HL-60/S4 (cell line): Measurements from ENCODE around the gene PCDHGC3.

ENCODE experiments used
- in situ Hi-C: fragments of 300-500 bp; cut with MboI; formaldehyde crosslinking; loops from 2 replicates; pipeline ENCODE4 v1.14.3; 2022; ENCODE audit warnings: low sequenced_read_pairs

PCDHGC3 gene

DNA sequence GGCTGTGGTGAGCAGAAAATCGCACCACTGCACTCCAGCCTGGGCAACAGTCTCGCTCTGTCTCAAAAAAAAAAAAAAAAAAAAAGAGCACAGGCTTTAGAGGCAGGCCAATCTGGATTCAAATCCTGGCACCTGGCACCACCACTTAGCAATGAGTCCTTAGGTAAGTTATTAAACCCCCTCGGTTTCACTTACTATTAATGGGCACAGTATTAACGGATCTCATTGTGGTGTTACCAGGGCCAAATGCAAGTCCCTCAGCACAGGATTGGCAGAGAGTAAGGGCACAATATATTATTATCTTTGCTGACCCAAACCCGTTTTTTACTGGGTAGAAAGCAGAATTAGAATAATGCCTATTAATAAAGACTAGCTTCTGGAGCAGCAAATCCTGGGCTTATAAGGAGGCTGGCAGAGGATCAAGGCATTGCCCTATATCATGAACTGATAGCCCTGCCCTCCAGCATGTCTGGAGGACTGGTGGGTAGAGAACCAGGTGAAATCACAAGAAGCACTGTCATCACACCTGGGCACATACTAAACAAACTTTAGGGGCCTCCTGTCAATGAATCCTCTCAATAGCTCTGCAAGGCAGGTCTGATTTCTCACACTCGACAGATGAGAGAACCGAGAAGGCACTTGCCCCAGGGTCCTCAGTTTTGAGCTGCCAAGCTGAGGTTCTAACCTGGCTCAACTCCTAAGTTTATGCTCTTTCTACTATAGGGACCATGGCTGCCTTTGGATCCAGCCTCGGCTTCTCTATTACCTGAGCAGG lies 30.8 kb downstream of the PCDHGC3 start:
- in situ Hi-C loops: no loop called here

DNA sequence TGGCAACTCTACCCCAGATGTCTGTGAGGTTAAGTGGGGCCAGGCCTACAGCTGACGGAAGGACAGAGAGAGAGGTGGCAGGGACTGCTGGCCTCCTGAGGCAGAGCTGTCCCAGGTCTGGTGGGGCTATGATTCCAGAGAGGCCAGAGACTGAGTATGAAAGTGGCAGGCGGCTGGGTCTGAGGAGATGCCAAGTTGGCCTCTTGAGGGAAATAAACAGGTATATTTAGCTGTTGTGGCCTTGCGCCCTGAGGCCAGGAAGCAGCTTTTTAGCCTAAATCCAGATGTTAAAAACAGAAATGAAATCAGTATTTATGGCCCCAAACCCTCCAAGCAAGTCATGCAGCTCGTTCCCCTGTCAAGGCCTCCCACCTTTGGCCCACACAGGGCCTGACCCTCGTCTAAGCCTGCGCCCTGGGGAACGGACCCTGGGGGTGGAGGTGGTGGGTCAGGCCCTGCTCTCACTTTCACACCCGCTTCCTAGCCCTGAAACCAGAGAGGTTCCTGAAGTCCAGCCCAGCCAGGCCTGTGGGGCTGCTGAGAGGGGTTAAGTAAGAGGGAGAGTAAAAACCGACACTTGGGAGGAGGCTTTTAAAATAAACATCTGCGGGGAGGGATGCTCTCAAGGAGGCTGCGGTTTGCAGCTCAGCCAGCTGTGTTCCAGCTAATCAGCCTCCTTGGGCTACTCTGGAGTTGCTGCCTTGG lies 31.8 kb downstream of the PCDHGC3 start:
- in situ Hi-C loops: no loop called here

DNA sequence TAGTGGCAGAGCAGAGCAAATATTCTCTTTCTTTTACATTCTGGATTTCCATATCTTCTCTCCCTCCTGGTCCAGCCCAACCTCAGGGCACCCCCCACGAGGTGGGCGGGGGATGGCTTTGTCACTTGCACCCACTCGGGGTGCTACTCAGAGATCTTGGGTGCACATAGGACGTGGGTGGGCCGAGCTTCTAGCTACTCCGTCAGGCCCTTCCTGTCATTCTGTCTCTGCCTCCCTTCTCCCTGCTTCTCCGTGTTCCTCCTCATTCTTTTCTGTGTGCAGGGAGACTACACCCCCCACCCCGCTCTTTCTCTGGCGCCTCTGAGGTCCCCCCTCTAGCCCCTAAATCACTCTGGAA lies 32.7 kb downstream of the PCDHGC3 start:
- in situ Hi-C loops: no loop called here

DNA sequence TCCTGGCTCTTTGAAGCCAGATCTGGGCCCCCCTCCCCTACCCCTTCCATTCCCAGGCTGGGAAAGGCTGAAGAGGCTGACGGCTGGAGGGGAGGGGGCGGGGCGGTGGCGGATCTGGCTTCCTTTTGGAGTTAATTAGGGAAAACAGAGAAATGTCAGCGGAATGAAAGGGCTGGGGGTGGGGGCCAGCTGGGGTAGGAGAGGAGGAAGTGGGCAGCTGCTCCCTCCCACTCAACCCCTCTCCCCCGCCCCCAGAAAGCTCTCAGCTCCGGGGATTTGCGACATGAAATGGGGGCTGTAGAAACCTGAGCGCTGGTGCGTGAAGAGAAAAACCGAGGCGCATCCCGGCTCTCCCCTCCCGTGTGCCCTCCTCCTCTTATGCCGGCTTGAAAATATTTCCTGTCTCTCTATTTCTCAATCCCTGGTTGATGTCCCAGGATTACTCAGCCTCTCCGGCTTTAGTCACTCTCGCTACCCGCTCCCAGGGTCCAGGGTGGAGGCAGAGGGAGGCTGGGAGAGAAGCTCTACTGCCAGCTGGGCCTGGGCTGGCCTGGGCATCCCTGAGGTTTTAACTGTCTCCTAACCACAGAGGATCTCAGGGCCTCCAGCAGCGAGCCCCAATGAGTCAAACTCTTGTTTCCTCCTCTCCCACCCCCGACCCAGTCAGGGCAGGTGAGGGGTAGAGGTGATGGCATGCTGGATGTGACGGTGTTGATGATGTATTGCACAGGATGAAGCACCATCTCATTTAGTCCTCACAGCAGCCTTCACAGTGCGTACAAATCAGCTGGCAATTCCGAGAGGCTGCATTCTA lies 33.2 kb downstream of the PCDHGC3 start:
- in situ Hi-C loops: no loop called here

DNA sequence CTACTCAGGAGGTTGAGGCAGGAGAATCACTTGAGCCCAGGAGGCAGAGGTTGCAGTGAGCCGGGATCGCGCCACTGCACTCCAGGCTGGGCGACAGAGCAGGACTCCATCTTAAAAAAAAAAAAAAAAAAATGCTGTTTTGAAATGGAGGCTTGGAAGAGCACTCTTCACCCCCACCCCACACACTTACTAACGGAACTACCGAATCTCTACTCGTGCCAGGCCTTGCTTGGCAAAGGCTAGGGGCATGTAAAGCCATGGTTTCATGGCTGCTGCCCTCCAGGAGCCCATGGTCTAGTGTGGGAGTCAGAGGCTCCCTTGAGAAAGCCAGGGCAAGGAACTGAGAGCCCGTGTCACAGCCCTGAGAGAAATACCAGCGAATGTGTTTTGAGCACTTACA lies 34.4 kb downstream of the PCDHGC3 start:
- in situ Hi-C loops: no loop called here

DNA sequence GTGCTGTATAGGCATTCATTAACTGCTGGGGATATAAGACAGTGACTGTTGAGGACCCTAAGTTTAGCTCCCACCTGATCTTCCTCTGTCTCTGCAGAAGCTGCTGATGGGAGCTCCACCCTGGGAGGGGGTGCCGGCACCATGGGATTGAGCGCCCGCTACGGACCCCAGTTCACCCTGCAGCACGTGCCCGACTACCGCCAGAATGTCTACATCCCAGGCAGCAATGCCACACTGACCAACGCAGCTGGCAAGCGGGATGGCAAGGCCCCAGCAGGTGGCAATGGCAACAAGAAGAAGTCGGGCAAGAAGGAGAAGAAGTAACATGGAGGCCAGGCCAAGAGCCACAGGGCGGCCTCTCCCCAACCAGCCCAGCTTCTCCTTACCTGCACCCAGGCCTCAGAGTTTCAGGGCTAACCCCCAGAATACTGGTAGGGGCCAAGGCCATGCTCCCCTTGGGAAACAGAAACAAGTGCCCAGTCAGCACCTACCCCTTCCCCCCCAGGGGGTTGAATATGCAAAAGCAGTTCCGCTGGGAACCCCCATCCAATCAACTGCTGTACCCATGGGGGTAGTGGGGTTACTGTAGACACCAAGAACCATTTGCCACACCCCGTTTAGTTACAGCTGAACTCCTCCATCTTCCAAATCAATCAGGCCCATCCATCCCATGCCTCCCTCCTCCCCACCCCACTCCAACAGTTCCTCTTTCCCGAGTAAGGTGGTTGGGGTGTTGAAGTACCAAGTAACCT lies 35.3 kb downstream of the PCDHGC3 start:
- in situ Hi-C loops: no loop called here

DNA sequence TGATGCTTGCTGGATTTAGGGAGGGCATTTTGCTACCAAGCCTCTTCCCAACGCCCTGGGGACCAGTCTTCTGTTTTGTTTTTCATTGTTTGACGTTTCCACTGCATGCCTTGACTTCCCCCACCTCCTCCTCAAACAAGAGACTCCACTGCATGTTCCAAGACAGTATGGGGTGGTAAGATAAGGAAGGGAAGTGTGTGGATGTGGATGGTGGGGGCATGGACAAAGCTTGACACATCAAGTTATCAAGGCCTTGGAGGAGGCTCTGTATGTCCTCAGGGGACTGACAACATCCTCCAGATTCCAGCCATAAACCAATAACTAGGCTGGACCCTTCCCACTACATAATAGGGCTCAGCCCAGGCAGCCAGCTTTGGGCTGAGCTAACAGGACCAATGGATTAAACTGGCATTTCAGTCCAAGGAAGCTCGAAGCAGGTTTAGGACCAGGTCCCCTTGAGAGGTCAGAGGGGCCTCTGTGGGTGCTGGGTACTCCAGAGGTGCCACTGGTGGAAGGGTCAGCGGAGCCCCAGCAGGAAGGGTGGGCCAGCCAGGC lies 36.1 kb downstream of the PCDHGC3 start:
- in situ Hi-C loops: no loop called here

DNA sequence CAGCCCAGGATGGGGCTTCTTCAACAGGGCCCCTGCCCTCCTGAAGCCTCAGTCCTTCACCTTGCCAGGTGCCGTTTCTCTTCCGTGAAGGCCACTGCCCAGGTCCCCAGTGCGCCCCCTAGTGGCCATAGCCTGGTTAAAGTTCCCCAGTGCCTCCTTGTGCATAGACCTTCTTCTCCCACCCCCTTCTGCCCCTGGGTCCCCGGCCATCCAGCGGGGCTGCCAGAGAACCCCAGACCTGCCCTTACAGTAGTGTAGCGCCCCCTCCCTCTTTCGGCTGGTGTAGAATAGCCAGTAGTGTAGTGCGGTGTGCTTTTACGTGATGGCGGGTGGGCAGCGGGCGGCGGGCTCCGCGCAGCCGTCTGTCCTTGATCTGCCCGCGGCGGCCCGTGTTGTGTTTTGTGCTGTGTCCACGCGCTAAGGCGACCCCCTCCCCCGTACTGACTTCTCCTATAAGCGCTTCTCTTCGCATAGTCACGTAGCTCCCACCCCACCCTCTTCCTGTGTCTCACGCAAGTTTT lies 36.7 kb downstream of the PCDHGC3 start:
- in situ Hi-C loops: no loop called here

DNA sequence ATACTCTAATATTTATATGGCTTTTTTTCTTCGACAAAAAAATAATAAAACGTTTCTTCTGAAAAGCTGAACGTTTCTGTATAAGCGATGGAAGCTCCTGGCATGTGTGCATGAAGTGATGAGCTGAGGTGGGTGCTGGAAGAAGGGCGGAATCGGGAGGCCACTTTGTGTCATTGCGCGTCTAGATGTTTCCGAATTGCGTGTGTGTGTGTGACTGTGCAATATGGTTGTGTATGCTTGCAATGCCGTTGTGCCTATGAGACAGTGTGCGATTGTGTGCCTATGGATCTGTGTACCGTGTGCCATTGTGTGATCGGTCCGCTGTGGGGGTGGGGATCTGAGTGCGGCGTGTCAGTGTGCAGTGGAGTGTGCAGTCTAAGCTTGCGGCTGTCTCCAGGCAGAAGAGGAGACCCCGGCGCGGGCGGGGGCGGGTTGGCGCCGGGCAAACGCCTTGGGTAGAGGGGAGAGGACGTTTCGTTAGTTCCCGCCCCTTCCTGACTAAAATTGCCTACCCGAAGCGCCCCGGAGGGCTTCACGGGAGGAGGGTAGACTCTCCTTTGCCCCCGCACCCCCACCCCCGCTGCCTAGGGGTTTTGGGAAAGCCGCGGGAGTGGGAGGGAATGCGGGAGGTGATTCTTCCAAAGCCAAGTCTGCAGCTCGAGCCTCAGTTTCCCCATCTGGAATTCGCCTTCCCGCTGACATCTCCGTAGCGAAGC lies 37.3 kb downstream of the PCDHGC3 start:
- in situ Hi-C loops: no loop called here

DNA sequence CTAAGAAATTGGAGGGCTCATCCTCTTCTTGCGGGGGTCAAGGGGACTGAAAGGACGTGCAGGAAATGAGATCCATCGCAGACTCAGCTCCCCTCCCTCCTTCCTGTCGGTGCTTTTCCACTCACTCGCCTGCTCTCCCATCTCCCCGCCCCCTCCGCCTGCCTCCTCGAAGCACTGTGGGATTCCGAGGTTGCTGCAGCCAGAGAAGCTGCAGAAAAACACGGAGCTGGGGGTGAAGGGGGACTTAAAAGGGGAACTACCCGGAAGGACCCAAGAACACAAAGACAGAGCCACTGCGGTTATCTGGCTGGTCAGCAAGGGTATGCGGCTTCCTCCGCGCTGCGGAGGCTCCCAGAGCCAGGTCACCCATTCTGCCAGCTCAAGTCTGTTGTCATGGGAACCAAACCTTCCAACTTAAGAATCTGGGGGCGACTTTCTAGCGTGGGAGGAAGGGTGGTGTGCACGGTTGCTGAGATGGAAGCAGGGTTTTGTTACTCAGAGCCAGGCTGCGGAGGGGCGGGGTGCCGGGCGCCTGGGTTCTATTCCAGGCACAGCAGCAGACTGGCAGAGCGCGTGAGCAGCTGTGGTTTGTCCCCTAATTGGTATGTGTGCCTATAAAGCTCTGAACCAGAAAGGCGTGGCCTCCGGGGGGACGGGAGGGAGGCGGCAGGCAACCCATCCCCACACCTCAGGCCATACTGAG lies 38.0 kb downstream of the PCDHGC3 start:
- in situ Hi-C loops: no loop called here

DNA sequence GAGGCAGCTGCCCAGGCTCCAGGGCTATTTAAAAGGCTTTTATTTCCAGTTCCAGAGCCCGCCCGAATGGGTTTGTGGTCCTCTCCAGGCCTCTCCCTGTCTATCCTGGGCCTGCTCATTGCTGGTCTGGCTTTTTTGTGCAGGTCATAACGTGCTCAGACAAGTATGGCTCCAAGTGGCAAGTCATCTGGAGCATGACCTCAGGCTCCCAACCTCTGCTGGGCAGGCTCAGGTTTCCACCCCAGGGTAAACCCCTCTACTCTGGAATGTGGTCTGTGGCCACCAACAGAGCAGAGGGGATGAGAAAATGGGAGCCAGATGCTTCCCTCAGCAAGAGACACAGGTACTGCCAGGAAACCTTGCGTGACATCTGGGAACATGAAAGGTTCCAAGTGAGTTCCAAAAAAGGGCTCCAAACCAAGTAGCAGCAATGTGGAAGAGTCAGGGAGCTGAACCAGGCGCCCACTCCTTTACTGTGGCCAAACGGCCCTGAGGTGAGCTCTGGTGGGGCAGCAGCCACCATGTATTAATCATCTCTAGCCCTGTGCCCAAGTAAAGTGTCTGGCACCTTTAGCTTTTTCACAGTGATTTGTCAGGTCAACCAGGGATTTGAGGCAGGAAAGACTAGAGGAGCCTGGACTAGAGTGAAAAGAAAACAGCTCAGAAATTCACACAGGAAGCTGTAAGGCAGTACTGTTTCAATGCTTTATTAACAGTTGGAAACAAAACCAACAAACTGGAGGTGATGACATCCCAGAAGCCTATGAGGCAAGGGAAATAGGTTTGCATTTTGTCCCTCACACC lies 38.8 kb downstream of the PCDHGC3 start:
- in situ Hi-C loops: no loop called here

DNA sequence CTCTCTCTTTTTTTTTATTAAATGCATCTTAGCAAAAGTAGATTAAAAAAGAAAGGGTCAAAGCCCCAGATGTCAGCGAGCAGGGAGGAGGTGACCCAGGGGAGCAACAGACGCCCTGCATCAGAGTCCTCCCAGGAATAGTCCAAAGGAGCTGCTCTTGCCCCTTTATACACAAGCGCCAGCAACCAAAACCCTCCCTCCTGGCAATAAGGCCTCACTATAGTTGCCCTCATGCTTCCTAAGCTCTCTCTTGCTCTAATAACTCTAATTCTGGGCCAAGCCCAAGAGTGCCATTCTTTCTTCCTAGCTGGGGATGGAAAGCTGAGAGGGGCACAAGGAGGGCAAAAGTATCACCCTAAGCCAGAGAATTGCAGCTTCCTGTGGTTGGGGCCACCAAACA lies 39.4 kb downstream of the PCDHGC3 start:
- in situ Hi-C loops: no loop called here

DNA sequence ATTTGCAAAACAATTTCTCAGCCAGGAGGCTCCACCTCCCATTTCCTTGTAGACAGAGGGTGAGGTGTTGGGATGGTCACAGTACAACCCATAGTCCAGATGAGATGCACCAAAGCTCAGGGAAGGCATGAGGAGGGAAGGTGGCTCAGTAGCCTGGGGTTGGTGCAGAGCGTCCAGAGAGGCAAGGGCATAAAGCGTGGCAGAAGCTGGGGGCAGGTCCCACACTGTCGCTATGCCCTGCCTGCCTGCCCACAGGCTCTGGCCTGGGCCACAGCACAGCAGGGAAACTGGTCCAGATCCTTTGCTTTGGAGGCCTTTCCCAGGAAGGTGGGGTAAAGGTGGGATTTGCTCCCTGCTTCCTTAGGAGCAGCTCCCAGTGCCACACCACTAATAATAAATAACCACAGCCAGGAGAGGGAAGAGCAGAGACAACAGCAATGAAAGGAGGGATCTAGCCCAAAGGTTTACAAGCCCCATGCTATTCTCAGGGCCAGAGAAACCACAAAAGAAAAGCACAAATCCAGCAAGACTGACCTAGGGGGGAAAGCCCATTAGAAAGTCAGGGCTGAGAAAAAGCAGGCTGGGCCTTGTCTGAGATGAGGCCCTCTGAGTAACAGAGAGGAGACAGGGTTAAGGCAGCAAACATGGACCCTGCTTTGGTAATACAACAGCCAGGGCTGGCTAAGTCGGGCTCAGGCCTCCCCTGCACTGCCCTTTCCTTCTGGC lies 40.3 kb downstream of the PCDHGC3 start:
- in situ Hi-C loops: no loop called here

DNA sequence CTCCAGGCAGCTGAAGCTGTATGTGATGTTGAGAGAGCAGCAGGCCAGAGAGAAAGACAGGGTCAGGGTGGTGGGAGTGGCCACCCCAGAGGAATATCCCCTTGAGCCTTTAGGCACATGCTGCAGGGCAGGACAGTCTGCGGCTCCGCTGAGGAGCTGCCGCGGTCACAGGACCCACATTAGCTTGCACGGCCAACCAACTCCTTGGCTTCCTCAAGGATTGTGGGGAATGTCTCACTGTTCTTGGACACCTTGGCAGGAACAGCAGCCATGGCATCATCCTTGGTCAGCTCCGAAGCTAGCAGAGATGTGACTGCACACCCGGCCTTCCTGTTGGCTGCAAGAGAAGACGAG lies 40.9 kb downstream of the PCDHGC3 start:
- in situ Hi-C loops: no loop called here

DNA sequence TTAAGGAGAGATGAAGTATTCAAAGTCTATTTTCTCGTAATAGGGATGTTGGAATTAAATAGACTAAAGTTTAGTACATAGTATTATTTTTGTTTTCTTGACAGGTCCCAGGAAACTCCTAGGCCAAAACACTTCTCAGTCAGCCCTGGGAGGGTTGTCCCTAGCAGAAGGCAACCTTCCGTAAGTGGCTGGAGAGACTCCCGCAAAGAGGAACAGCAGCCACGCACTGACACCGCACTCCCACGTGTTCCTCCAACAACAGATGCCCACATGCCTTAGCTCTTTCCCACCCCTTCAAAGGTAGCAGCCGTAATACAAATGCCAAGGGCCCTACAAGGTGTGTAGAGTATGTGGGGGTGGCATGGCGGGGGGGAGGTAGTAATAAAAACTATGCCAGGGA lies 41.5 kb downstream of the PCDHGC3 start:
- in situ Hi-C loops: no loop called here

DNA sequence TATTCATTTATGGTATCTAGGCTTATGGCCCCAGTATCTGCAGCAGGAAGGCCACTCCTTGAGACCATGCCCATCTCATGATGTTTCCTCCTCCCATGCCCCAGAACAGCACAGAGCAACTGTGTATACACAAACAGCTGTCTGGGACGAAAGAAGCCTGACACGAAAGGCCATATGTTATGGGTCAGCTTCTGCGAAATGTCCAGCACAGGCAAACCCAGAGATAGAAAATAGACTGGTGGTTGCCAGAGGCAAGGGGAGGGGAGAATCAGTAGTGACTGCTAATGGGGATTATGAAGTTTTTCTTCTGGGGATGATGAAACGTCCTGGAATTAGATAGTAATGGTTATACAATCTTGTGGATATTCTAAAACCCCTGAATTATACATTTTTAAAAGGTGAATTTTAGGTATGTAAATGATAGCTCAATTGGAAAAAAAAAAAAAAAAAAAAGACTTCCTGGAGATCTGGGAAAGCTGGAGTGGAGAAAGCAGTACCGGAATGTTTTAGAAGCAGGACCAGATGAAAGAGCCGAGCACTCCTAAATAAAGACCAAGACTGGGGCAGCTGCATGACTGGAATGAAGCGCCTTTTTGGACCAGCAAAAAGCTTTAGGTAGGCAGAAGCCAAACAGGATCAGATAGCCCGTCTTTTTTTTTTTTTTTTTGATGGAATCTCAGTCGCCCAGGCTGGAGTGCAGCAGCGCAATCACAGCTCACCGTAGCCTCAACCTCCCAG lies 42.3 kb downstream of the PCDHGC3 start:
- in situ Hi-C loops: no loop called here

DNA sequence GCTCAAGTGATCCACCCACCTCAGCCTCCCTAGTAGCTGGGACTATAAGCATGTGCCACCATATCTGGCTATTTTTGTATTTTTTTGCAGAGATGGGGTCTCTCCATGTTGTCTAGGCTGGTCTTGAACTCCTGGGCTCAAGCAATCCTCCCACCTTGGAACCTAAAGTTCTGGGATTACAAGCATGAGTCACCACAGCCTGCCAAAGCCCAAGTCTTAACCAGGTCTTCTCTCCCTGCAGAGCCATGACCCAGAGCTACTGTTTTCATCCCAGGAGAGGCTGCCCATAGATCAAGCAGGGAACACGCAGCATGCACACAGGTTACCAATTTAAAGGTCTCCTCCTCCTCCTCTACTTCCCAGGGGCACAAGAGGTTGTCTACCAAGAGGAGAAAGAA lies 42.9 kb downstream of the PCDHGC3 start:
- in situ Hi-C loops: no loop called here
